ENCODE measurements around the gene PLK1.
A peak's percentile ranks its signal among the peaks of the same experiment; 100 is the strongest.

The PLK1 gene

GRCh38 chr16:23679274-23679985, 741 bp downstream of the PLK1 start:
- peak; percentile 58 for DNase-seq (ENCODE audit: low spot score)
- FAIRE-seq: no peak

- DNase-seq (ENCODE audit: low spot score) (no peak), FAIRE-seq (no peak)
These were observed 1.3 kb downstream of the PLK1 start for GRCh38 chr16:23679986-23680336.

- DNase-seq (ENCODE audit: low spot score): no peak
- FAIRE-seq: no peak
These were observed 3.5 kb downstream of the PLK1 start for GRCh38 chr16:23682181-23682580.

GRCh38 chr16:23683487-23683886, 4.8 kb downstream of the PLK1 start:
- DNase-seq (ENCODE audit: low spot score): no peak
- no peak for FAIRE-seq

- no peak for FAIRE-seq
- DNase-seq (ENCODE audit: low spot score): no peak
These were observed 8.5 kb downstream of the PLK1 start for GRCh38 chr16:23687034-23687808.

- FAIRE-seq: no peak
These were observed 10.9 kb downstream of the PLK1 start for GRCh38 chr16:23689442-23690187.

GRCh38 chr16:23690771-23691482, 12.2 kb downstream of the PLK1 start:
- no peak for FAIRE-seq
- DNase-seq (ENCODE audit: low spot score): no peak

More at GRCh38 chr16:23689442-23690187, 10.9 kb downstream of the PLK1 start:
- DNase-seq (ENCODE audit: low spot score): no peak

GRCh38 chr16:23691483-23692189, 12.9 kb downstream of the PLK1 start:
- no peak for DNase-seq (ENCODE audit: low spot score)
- no peak for FAIRE-seq

- no peak for DNase-seq (ENCODE audit: low spot score)
- no peak for FAIRE-seq
These were observed 13.6 kb downstream of the PLK1 start for GRCh38 chr16:23692190-23692837.

GRCh38 chr16:23694265-23694643, 15.6 kb downstream of the PLK1 start:
- FAIRE-seq (no peak), DNase-seq (ENCODE audit: low spot score) (no peak)

- DNase-seq (ENCODE audit: low spot score): no peak
- no peak for FAIRE-seq
These were observed 16.1 kb downstream of the PLK1 start for GRCh38 chr16:23694644-23695373.

GRCh38 chr16:23695756-23696155, 17.1 kb downstream of the PLK1 start:
- no peak for FAIRE-seq
- DNase-seq (ENCODE audit: low spot score): no peak

- DNase-seq (ENCODE audit: low spot score) (no peak), FAIRE-seq (no peak)
These were observed 20.4 kb downstream of the PLK1 start for GRCh38 chr16:23699100-23699499.

- FAIRE-seq (no peak), DNase-seq (ENCODE audit: low spot score) (no peak)
These were observed 21.4 kb downstream of the PLK1 start for GRCh38 chr16:23700093-23700492.

- FAIRE-seq: no peak
- DNase-seq (ENCODE audit: low spot score): no peak
These were observed 21.8 kb downstream of the PLK1 start for GRCh38 chr16:23700509-23700908.

GRCh38 chr16:23701045-23701444, 22.4 kb downstream of the PLK1 start:
- DNase-seq (ENCODE audit: low spot score) (no peak), FAIRE-seq (no peak)

GRCh38 chr16:23702951-23703350, 24.3 kb downstream of the PLK1 start:
- DNase-seq (ENCODE audit: low spot score) (no peak), FAIRE-seq (no peak)

- FAIRE-seq (no peak), DNase-seq (ENCODE audit: low spot score) (no peak)
These were observed 26.3 kb downstream of the PLK1 start for GRCh38 chr16:23704772-23705516.

- FAIRE-seq (no peak), DNase-seq (ENCODE audit: low spot score) (no peak)
These were observed 26.8 kb downstream of the PLK1 start for GRCh38 chr16:23705517-23705902.

All from urothelium cell line (cell line).